GM12878 (cell line): ENCODE measurements around the gene HEXIM1. TPM values are rescaled to one million over a fixed set of nuclear protein-coding genes. Genes with fewer than 3 reads are reported as not detected.

Experiments
- ATAC-seq: fragments of 200-7000 bp; cut with Tn5 transposase; 3 replicates; pipeline ENCODE4 v1.9.1; 2020; ENCODE audit warnings: mild to moderate bottlenecking, moderate library complexity
- BruUV-seq: library from RNA; stranded (reverse); fragments of 400-500 nt; replicated peaks from 2 replicates; lab custom pipeline; 2021; lab: Mats Ljungman, UMichigan
- CTCF ChIA-PET: fragments of 300-600 bp; sonication (Branson Sonifier 250); formaldehyde crosslinking; extraction: SDS; loops from one replicate; lab custom pipeline; 2021; ENCODE audit warnings: inconsistent platforms; lab: Yijun Ruan, JAX
- POLR2A ChIA-PET: fragments of 350-600 bp; formaldehyde crosslinking; extraction: SDS; loops from one replicate; lab custom pipeline; 2021; ENCODE audit warnings: inconsistent platforms; lab: Charles Lee
- RAD21 ChIA-PET: fragments of 300-600 bp; sonication (Branson Sonifier 250); formaldehyde crosslinking; loops from one replicate; lab custom pipeline; 2023; ENCODE audit warnings: antibody characterized with exemption; ENCODE audit not compliant: unreplicated experiment; lab: Charles Lee
- SMC1A ChIA-PET: fragments of 300-600 bp; sonication (Branson Sonifier 250); formaldehyde crosslinking; loops from one replicate; lab custom pipeline; 2023; ENCODE audit not compliant: unreplicated experiment, uncharacterized antibody; lab: Charles Lee
- DNase-seq: peaks from one replicate; pipeline ENCODE4 v3.0.0-alpha.2; 2011; ENCODE audit warnings: low read depth, low spot score
- FAIRE-seq: peaks from 3 replicates; lab custom pipeline; 2011; peaks lifted over from hg19 to GRCh38; lab: Jason Lieb, UNC
- H2AFZ ChIP-seq: 2 replicates; pipeline ENCODE4 v1.6.0; 2011; ENCODE audit warnings: low read depth, low read length, control low read depth; ENCODE audit not compliant: control insufficient read depth
- H3K27ac ChIP-seq: 2 replicates; pipeline ENCODE4 v1.5.1; 2011; ENCODE audit warnings: control low read depth; ENCODE audit not compliant: control insufficient read depth, insufficient read depth
- H3K27me3 ChIP-seq, 2 experiments: replicated peaks in 1 of 2; 2 replicates each; pipeline versions ENCODE4 v1.6.0 to v1.6.1; 2011; ENCODE audit warnings: low read length in 1 of 2; ENCODE audit not compliant: control insufficient read depth in 2 of 2, insufficient read depth in 2 of 2
- H3K36me3 ChIP-seq, 2 experiments: 2 replicates each; pipeline ENCODE4 v1.5.1; 2011; ENCODE audit warnings: low read length in 1 of 2; ENCODE audit not compliant: control insufficient read depth in 2 of 2, insufficient read depth in 2 of 2
- H3K4me1 ChIP-seq: 2 replicates; pipeline ENCODE4 v1.6.1; 2011; ENCODE audit warnings: mild to moderate bottlenecking, low read length, moderate library complexity, mixed read lengths; ENCODE audit not compliant: control insufficient read depth, insufficient read depth
- H3K4me2 ChIP-seq: 2 replicates; pipeline ENCODE4 v1.6.0; 2011; ENCODE audit warnings: control low read depth; ENCODE audit not compliant: control insufficient read depth, insufficient read depth
- H3K4me3 ChIP-seq: fragments of 200-600 bp; sonication (generic); 2 replicates; pipeline ENCODE4 v1.5.1; 2016
- H3K79me2 ChIP-seq: 2 replicates; pipeline ENCODE4 v1.6.0; 2011; ENCODE audit warnings: low read length; ENCODE audit not compliant: control insufficient read depth, insufficient read depth
- H3K9ac ChIP-seq: 2 replicates; pipeline ENCODE4 v1.8.0; 2011; ENCODE audit warnings: low read length, control low read depth, mixed read lengths; ENCODE audit not compliant: control insufficient read depth, insufficient read depth
- H3K9me3 ChIP-seq: replicated peaks from 3 replicates; pipeline ENCODE4 v1.5.1; 2011; ENCODE audit warnings: mild to moderate bottlenecking, low read length; ENCODE audit not compliant: control insufficient read depth, insufficient read depth
- H4K20me1 ChIP-seq: 2 replicates; pipeline ENCODE4 v1.6.0; 2011; ENCODE audit not compliant: control insufficient read depth, insufficient read depth
- CREM ChIP-seq: IDR thresholded peaks from 2 replicates; pipeline ENCODE4 v1.6.1; 2014; ENCODE audit warnings: antibody characterized with exemption, low read depth
- ETV6 ChIP-seq, 2 experiments: fragments of 450-650 bp in 1 of 2; IDR thresholded peaks in 1 of 2; conservative IDR thresholded peaks in 1 of 2; 2 replicates each; pipeline ENCODE4 v1.6.1; 2014; ENCODE audit warnings: antibody characterized with exemption in 1 of 2, borderline replicate concordance in 1 of 2, low read depth in 1 of 2, mild to moderate bottlenecking in 1 of 2, moderate library complexity in 1 of 2
- NFYA ChIP-seq: IDR thresholded peaks from 2 replicates; pipeline ENCODE4 v1.6.1; 2011; ENCODE audit warnings: low read depth, mild to moderate bottlenecking, low read length, improper control_type of control experiment, borderline replicate concordance
- NRF1 ChIP-seq: conservative IDR thresholded peaks from 2 replicates; pipeline ENCODE4 v1.6.1; 2011; ENCODE audit warnings: mild to moderate bottlenecking, low read depth, low read length, improper control_type of control experiment
- RAD21 ChIP-seq: IDR thresholded peaks from 2 replicates; pipeline ENCODE4 v1.6.1; 2011; ENCODE audit warnings: mild to moderate bottlenecking, low read depth, low read length, moderate library complexity; ENCODE audit not compliant: insufficient read depth
- RCOR1 ChIP-seq: conservative IDR thresholded peaks from 2 replicates; pipeline ENCODE4 v1.6.1; 2012; ENCODE audit warnings: low read depth, low read length, improper control_type of control experiment
- SIN3A ChIP-seq: IDR thresholded peaks from 2 replicates; pipeline ENCODE4 v1.6.1; 2012; ENCODE audit warnings: low read depth, low read length, improper control_type of control experiment
- TCF12 ChIP-seq: IDR thresholded peaks from 2 replicates; pipeline ENCODE4 v1.6.1; 2011; ENCODE audit warnings: low read depth, mild to moderate bottlenecking, low read length
- WGBS: methylation state at CpG from one replicate; pipeline ENCODE4 v1.1.6; 2016; ENCODE audit warnings: low lambda C conversion rate; ENCODE audit not compliant: insufficient replicate concordance, insufficient coverage; ENCODE audit errors: missing lambda C conversion rate; 5-methylcytosine and 5-hydroxymethylcytosine counted together
- in situ Hi-C: fragments of 300-500 bp; cut with MboI; formaldehyde crosslinking; loops from 9 replicates; pipeline ENCODE4 v1.14.3; 2018; ENCODE audit warnings: mixed read lengths
- intact Hi-C: fragments of 100-400 bp; cut with micrococcal nuclease; formaldehyde crosslinking; loops from one replicate; pipeline ENCODE4 v1.14.2; 2022; ENCODE audit not compliant: unreplicated experiment
- polyA plus RNA-seq, 11 experiments: library from polyadenylated mRNA; depleted of rRNA in 4 of 11; unstranded in 6 of 11; stranded (reverse) in 5 of 11; fragments of >200 nt; fragmentation: Nextera tagmentation in 4 of 11; fragmentation: Illumina TruSeq in 1 of 11; extraction: Ambion mirVana in 4 of 11; extraction: Trizol in 1 of 11; gene quantifications; 1 replicate in 1 of 11; 2 replicates in 10 of 11; pipeline versions ENCODE4 v1.2.1 to v1.2.3, GENCODE V29; 2011 to 2016; ENCODE audit warnings: inconsistent platforms in 2 of 11, missing spikeins in 2 of 11, low read depth in 1 of 11
- total RNA-seq, 4 experiments: library from RNA; depleted of rRNA in 3 of 4; stranded (reverse); fragments of >200 nt in 3 of 4; fragmentation: Illumina TruSeq in 1 of 4; extraction: Trizol in 1 of 4; gene quantifications; 2 replicates each; pipeline versions ENCODE4 v1.2.1 to v1.2.3, GENCODE V29; 2013 to 2021
- TF ChIP-seq, protein P1 (sequence below): IDR thresholded peaks from 2 replicates; pipeline ENCODE4 v1.6.1; 2012; ENCODE audit warnings: low read depth, low read length, improper control_type of control experiment
- TF ChIP-seq, protein P2 (sequence below): fragments of 150-350 bp; IDR thresholded peaks from 2 replicates; pipeline ENCODE4 v1.6.1; 2014; ENCODE audit warnings: mild to moderate bottlenecking, low read depth, low read length
- TF ChIP-seq, protein P3 (sequence below): IDR thresholded peaks from 2 replicates; pipeline ENCODE4 v1.6.1; 2011; ENCODE audit warnings: mild to moderate bottlenecking, low read depth, low read length, moderate library complexity; ENCODE audit not compliant: insufficient replicate concordance

HEXIM1 gene
- total and polyA plus RNA-seq, 10 of the 15 experiments (the other 5 are each of a cell fraction or from before 2014, with no cell fraction given): 1.9 to 24.1 (median 9.0) TPM

DNA sequence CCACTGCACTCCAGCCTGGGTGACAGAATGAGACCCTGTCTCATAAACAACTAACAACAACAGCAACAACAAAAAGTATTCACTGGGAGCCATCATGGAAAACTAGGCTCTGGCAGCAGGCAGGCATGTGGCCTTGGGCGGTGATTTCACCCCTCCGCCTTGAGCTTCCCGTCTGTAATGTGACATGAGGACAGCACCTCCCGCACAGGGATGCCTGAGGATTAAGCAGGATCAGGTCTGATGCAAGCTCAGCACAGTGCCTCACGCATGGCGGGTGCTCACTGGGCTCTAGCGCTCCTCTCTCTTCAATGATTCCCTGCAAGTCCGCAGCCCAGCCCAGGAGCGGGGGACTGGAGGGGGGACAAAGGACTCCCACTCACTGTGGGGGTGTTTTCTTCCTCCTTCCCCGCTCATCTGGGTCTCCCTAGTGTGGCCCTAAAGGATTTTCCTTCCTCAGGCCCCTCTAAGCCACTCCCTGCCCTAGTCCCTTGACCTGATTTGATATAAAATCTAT lies 18.8 kb upstream of the HEXIM1 start:
- POLR2A ChIA-PET: interaction anchor here (0.6 kb wide), 1 partner anchor 30 kb away, joined by 4 read pairs; no protein-coding TSS in a partner anchor
- no peak overlapping the region for H3K4me2 ChIP-seq
- H3K36me3 ChIP-seq: no peaks in the 10 kb centered on the region
- 80% methylated on average over 10 of the region's 10 CpGs for WGBS
- H3K4me3 ChIP-seq: no peak overlapping the region
- no TSS peak for BruUV-seq
- DNase-seq: no peak
- TF ChIP-seq NRF1 (no peak), NFYA (no peak), CREM (no peak), SIN3A (no peak), TCF12 (no peak), RCOR1 (no peak), RAD21 (no peak), ETV6 (conservative IDR thresholded peaks at IDR 0.05 in 1 of 2, IDR thresholded peaks at IDR 0.05 in 1 of 2; ENCODE audit: borderline replicate concordance in 1 of 2, low read depth in 1 of 2) (no peak)
- TF ChIP-seq, protein P1, sequence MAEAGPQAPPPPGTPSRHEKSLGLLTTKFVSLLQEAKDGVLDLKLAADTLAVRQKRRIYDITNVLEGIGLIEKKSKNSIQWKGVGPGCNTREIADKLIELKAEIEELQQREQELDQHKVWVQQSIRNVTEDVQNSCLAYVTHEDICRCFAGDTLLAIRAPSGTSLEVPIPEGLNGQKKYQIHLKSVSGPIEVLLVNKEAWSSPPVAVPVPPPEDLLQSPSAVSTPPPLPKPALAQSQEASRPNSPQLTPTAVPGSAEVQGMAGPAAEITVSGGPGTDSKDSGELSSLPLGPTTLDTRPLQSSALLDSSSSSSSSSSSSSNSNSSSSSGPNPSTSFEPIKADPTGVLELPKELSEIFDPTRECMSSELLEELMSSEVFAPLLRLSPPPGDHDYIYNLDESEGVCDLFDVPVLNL: no peak
- TF ChIP-seq, protein P2, sequence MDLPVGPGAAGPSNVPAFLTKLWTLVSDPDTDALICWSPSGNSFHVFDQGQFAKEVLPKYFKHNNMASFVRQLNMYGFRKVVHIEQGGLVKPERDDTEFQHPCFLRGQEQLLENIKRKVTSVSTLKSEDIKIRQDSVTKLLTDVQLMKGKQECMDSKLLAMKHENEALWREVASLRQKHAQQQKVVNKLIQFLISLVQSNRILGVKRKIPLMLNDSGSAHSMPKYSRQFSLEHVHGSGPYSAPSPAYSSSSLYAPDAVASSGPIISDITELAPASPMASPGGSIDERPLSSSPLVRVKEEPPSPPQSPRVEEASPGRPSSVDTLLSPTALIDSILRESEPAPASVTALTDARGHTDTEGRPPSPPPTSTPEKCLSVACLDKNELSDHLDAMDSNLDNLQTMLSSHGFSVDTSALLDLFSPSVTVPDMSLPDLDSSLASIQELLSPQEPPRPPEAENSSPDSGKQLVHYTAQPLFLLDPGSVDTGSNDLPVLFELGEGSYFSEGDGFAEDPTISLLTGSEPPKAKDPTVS: no peak
- TF ChIP-seq, protein P3, sequence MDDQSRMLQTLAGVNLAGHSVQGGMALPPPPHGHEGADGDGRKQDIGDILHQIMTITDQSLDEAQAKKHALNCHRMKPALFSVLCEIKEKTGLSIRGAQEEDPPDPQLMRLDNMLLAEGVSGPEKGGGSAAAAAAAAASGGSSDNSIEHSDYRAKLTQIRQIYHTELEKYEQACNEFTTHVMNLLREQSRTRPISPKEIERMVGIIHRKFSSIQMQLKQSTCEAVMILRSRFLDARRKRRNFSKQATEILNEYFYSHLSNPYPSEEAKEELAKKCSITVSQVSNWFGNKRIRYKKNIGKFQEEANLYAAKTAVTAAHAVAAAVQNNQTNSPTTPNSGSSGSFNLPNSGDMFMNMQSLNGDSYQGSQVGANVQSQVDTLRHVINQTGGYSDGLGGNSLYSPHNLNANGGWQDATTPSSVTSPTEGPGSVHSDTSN: no peak
- TF ChIP-seq, all 136 proteins: peak for 0
- SMC1A ChIA-PET: no interaction called here
- in situ Hi-C loops (loop anchor here (10.0 kb wide), 1 partner anchor 355 kb away; no protein-coding TSS in a partner anchor), intact Hi-C loops (no loop called here)
- RAD21 ChIA-PET: no interaction called here
- CTCF ChIA-PET: interaction anchor here (0.9 to 9.4 kb wide), 4 partner anchors 62 to 209 kb away, joined by 3 to 82 read pairs (median 6); no protein-coding TSS in a partner anchor
- Histone ChIP-seq H3K27me3 (no peaks in the 10 kb centered on the region), H3K4me1 (no peaks in the 10 kb centered on the region), H4K20me1 (no peaks in the 10 kb centered on the region), H3K79me2 (no peaks in the 10 kb centered on the region), H3K27ac (no peak overlapping the region), H2AFZ (no peak overlapping the region), H3K9me3 (no peaks in the 10 kb centered on the region), H3K9ac (no peak overlapping the region)
- no peak for ATAC-seq
- no peak for FAIRE-seq
